HG03039 (cell line): ENCODE measurements around the gene PIGX.

Experiments
- ATAC-seq: cut with Tn5 transposase; IDR thresholded peaks from one replicate; pipeline ENCODE4 v1.9.1; 2021; ENCODE audit warnings: mild to moderate bottlenecking, moderate library complexity; ENCODE audit not compliant: unreplicated experiment

PIGX gene

DNA sequence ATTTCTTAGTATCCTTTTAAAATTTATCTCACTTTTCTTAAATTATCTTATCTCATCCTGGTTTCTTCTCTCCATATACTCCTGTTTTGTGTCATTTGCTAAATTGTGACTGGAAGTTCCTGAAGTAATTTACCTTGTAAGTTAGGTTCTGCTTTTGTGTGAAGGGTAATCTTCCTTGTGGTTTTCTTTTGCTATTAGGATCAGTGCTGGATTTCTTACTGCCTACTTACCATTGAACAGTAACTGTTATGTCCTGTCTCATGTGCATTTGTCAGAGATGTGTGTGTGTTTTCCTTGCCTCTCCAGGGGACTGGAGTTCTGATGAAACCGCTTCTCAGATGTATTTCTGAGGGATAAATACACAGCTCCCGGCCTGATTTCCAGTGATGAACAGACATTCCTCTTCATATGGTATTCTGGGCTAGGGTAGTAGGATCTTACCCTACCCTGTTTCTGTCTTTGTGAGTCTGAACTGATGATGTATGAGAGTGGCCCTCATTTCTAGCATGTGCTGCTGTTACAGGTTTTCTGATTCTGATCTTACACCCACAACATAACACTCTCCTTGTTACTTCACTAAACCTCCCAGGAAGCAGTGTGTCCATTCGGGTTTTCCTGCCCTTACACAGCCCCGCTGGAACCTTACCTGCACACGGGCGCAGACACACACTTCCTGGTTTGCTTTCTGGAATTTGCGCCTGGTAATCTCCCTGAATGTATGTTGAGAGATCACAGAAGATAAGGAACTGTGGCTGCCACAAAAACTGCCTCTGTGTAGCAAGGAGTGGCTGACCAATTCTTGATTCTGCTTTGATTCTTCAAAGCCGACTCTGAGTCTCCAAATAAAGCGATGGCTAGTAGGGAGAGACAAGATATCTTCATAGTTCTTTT lies 42.2 kb downstream of the PIGX start:
- no peak for ATAC-seq

DNA sequence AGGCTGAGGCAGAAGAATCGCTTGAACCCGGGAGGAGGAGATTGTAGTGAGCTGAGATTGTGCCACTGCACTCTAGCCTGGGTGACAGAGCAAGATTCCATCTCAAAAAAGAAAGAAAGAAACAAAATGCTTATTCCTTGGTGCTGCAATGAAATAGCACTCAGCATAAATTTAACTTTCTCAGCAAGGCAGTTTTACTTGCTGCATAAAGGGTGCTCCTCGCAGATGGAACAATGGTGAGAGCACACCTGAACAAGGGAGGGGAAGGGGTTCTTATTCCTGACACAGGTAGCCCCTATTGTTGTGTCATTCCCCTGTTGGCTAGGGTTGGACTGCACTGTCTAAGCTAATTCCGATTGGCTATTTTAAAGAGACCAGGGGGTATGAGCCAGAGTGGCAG lies 44.6 kb downstream of the PIGX start:
- no peak for ATAC-seq

DNA sequence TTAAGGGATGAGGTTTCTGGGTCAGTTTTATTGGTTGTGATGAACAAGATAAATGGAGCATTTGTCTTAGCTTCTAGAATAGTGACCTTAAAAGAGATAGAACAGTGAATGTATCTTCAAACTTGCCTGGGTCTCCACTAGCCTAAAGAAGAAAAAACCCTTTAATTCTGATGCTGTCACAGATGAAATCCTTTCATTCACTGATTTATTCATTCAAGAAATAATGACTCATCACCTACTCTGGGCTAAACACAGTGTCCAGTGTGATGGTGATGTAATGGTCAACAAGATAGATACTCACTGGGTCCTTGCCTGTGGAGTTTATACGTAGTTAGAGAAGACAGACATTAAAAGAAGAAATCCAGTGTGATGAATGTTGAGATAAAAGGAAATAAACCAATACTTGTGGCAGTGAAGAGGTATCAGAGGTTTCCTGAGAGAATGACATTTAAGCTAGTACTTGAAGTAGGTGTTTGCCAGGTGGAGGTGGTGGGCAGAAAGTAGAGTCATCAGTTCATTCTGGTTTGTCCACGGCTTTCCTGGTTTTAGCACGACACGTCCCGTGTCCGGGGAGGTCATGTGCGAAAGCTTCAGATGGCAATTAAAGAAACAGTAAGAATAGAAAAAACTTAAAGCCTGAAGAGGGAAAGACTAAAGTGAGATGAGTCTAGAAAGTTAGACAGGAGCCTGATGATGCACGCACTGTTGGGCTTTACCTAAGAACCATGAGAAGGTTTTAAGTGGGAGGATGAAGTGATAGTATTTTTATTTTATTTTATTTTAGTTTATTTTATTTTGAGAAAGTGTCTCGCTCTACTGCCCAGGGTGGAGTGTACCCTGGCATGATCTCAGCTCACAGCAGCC lies 45.9 kb downstream of the PIGX start:
- no peak for ATAC-seq

DNA sequence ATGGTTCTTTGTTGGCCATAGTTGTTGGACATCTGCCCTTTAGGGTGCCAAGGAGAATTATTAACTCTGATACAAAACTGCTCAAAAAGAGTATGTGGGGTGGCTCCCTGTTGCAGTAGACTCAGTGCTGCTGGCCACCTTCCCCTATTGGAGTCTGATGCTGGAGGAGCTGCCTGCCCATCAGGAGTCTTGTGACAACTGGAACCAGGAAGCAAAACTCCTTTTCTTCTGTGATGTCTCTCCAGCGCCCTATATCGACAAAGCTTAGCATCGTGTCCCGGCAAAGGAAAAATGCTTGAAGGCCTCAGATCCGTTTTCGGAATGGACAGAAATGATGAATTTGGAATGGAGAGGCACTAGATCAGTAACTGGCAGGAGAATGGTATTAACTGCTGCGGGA lies 51.0 kb downstream of the PIGX start:
- ATAC-seq = no peak

DNA sequence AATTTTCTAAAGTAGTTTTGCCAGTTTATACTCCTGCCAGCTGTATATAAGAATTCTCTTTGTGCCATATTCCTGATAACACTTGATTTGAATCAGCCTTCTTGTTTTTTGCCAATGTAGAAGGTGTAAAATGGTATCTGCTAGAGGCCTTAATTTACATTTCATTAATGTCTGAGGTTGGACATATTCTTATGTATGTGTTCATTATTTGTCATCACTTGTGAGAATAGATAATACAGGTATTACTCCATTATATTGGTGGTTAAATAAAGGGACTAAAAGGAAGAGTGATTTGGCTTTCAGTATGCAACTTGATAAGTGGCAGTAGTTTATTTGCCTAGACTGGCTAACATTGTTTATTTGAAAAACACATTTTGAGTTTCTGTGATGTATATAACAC lies 53.3 kb downstream of the PIGX start:
- ATAC-seq = no peak

DNA sequence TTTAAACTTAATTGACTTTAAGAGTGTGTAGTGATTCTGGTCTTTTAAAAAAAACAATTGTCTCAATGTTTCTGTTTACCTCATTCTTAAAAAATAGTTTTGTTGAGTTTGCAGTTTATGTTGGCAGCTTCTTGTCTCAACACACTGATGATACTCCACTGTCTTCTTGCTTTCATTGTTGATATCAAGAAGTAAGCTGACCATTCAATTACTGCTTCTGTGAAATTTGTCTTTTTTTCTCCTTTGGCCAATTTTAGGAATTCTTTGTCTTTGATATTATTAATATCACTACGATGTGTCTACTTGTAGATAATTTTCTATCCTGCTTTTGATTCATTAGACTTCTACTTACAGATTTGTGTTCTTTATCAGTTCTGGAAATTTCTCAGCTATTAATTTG lies 58.9 kb downstream of the PIGX start:
- ATAC-seq = no peak

DNA sequence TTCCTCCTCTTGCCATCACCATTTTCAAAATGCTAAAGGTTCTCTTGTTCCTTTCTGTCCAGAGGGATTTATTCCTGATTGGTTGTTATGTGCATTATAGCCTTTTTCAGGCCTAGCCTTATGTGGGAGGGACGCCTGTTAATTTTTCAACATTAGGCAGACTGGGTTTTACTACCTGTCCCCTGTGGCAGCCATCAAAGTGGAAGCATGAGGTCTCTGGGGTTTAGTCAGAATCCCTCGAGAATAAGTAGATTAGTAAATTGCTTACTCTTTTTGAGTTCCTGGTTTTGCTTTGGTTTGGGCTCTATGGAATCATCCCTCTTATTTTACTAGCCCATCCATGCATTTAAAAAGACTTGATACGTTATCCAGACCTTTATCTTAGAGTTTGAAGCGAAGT lies 59.9 kb downstream of the PIGX start:
- no peak for ATAC-seq

DNA sequence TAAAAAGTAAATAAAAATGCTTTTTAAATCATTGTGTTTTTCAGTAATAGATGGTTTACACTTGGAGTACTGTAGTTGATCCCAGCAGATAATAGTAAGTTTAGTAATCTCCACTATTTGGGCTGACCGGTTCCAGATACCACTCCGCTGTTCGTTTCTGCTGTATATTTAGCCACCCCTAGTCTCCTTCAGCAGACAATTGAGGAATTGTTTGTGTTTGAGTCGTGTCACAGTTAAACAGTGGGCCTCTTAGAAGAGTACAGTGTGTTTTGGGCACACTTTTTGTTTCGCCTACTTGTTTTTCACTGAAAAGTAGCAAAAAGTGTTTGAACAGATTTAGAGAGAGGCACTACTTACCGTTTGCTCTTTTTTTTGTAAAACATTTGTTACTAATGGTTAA lies 60.7 kb downstream of the PIGX start:
- no peak for ATAC-seq

DNA sequence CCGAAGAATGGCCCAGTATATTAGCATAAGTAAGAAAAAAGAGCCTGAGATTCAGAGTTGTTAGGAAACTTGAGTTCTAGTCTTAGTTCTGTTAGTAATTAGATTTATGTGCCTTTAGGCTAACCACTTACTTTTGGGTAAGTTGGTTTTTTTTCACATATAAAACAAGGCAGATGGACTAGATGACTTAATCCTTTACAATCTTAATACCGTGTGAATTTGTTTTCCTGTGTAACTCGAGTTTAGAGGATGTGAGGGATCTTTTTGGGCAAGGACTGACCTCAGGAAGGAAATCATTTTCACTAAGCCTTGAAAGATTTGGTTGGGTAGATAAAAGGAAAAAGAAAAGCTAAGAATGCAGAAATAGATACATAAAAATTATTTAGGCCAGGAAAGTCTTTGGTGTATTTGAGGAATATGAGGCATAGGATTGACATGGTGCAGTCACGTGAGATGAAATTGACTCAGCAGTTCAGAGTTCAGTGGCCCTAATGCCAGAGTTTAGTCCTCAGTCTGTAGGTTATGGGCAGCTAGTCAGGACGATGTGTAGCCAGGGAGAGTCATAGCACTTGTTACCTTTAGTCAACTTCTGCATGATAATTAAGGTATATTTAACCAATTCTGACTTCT lies 62.1 kb downstream of the PIGX start:
- no peak for ATAC-seq

DNA sequence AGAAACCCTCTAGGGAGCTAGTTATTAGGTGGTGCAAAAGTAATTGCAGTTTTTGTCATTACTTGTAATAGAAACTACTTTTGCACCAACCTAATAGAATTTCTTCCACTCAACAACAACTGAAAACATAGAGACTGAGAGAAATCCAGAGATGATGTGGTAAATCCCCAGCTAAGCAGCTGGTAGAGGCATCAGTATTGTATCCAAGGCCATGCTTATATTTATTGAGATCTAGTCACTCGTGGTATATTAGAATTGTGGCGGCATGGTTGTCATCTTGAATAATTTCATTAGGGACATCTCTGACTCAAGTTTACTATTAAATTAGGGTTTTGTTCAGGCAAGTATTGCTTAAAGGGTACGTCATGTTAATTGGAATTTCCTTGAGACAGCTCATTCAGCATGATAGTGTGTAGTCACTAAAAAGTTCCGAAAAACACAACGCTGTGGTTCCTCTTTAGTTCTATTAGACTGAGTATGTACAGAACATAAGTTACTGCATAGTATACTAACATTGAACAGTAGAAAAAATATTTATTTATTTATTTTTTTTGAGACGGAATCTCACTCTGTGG lies 62.8 kb downstream of the PIGX start:
- ATAC-seq = no peak

DNA sequence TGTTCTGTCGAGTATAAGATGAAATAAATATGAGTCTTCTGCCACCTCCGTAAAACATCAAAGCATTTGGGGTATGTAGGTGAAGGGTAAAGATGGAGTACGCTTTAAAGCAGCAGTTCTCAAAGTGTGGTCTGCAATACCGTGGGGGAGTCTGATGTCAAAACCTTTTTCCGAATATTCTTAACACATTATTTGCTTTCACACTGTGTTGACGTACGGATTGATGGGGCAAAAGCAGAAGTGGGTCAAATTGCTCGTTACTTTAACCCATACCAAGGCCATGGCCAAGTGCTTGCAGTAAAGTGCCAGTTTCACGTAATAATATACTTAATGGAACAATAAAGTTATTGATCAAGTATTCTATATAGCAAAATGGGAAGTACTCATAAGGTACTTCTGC lies 63.8 kb downstream of the PIGX start:
- no peak for ATAC-seq

DNA sequence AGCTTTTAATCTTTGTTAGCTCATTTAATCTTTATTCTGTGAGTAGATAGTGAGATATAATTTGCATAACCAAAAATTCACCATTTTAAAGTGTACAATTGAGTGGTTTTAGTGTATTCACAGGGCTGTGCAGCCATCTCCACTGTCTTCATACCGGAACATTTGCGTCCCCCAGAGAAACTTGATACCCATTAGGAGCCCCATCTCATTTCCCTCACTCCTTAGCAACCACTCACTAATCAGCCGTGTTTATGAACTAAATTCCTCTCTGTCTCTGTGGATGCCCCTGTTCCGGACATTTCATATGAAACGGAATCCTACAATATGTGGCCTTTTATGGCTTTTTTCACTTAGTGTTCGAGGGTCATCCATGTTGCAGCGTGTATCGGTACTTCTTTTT lies 65.7 kb downstream of the PIGX start:
- ATAC-seq = no peak

DNA sequence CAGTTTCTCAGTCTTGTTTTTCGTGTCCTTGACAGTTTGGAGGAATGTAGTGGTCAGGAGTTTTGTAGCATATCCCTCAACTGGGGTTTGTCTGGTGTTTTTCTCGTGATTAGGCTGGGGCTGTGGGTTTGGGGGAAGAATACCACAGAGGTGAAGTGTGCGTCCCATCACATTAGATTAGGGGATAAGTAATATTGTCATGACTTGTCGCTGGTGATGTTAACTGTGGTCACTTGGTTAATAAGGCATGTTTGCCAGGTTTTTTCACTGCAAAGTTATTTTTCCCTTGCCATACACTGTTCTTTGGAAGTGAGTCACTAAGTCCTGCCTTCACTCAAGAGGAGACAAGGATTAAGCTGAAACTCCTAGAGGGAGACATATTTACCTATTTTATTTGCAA lies 66.6 kb downstream of the PIGX start:
- no peak for ATAC-seq

DNA sequence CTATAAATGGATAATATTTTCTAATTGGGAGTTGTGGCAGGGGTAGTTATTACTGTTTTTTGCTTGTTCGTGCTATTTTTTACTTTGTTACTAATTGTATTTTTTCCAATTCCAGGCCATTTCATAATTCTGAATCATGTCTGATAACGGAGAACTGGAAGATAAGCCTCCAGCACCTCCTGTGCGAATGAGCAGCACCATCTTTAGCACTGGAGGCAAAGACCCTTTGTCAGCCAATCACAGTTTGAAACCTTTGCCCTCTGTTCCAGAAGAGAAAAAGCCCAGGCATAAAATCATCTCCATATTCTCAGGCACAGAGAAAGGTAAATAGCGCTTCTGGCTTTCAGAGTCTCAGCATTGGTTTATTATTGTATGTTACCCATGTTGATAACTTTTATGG lies 70.3 kb downstream of the PIGX start:
- ATAC-seq = no peak
